COR-L47 (cell line): ENCODE results near the gene ATRX.
"Not testable (repeated sequence)": the region's sequence is repeated elsewhere in the genome, so short reads cannot be mapped to it uniquely, and the experiment has no call there.

Source experiments
- DNase-seq: peaks from one replicate; lab custom pipeline; 2025; lab: John Stamatoyannopoulos, UW

Gene ATRX

DNA sequence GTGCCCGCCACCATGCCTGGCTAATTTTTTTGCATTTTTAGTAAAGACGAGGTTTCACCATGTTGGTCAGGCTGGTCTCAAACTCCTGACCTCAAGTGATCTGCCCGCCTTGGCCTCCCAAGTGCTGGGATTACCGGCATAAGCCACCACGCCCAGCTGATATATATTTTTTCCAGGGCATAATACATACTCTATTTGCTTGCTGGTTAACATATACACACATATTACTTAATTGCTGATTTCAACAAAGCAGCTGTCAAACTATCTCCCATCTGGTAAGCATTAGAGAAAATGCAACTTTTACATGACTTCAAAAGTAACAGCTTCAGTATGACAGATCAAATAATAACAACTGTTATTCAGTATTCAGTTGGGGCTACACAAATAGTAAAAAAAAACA is 164.6 kb downstream of the ATRX start:
- DNase-seq, result not testable (repeated sequence)

DNA sequence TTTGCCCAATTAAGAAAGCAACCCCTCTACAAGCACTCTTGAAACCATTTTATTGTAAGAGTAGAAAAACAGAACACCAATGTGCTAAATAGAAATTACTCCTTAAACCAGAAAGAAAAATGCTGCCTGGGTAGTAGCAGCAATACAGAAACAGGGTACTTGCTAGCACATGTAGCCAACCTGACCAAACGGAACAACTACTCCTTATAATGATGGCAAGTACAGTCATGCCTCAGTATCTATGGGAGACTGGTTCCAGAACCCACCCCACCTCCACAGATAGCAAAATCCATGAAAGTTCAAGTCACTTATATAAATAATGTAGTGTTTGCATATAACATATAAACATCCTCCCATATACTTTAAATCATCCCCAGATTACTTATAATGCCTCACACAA is 168.8 kb downstream of the ATRX start:
- DNase-seq, result no peak

DNA sequence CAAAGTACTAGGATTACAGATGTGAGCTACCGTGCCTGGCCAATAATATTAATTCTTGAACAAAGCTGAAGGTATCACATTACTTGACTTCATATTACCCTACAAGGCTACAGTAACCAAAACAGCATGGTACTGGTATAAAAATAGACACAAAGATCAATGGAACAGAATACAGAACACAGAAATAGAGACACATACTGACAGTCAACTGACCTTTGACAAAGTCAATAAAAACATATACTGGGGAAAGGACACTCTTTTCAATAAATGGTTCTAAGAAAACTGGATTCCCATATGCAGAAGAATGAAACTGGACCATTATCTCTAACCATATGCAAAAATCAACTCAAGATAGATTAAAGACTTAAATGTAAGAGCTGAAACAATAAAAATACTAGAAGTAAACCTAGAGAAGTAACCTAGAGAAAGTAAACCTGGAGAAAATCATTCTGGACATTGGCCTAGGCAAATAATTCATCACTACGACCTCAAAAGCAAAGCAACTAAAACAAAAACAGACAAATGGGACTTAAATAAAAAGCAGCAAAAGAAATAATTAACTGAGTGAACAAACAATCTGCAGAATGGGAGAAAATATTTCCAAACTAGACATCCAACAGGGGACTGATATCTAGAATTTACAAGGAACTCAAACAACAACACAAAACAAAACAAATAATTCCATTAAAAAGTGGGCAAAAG is 182.2 kb downstream of the ATRX start:
- DNase-seq, result no peak

DNA sequence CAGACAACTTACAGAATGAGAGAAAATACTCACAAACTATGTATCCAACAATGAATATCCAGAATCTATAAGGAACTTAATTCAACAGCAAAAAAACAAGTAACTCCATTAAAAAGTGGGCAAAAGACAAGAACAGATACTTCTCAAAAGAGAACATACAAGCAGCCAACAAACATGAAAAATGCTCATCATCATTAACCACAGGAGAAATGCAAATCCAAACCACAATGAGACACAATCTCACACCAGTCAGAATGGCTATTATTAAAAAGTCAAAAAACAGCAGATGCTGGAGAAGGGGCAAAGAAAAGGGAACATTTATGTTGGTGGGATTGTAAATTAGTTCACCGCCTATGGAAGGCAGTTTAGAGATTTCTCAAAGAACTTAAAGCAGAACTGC is 188.5 kb downstream of the ATRX start:
- DNase-seq, result no peak

DNA sequence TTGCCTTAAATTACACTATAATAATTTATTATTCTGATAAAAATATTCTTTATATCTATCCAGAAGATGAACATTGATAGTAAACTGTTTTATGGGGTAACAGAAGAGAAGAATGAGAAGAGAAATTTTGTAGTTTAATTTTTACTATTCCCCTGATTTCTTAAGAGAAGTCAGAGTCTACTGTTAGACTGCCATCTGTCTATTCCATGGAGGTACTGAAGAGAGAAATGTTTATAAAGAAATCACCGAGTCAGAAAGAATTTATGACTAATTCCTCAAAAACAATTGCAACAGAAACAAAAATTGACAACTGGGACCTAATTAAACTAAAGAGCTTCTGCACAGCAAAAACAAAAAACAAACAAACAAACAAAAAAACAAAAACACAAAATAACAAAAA is 188.9 kb downstream of the ATRX start:
- DNase-seq, result no peak

DNA sequence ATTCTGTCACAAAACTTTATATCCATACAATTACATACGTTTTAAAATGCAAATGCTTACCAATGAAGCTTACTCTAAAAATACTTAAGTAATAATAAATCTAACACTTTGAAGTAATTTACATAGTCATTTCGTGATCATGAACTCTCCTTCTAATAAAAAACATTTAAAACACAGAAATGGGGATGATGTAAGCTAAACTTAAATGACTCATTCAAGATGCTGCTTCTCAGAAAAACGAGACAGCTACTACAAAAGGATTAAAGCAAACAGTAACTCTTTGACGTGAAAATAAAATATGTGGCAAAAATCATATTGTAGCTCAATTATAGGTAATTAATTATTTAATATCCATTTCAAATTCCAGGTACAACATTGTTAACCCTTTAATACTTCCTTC is 190.2 kb downstream of the ATRX start:
- no peak for DNase-seq

DNA sequence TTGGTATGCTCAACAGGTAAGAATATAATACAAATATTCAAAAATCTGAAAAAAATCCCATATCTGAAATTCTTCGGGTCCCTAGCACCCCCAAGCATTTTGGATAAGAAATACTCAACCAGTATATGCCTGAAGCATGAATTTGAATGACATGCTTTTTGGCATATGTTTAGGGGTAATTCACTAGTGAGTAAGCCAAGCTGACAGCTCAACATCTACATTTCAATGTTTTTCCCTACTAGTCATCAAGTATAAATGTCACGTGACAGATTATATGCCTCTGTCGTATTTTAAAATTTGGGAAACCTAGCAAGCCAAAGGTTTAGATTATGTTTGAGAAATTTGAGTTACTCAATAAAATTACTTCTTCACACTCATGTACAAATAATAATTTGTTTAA is 213.7 kb downstream of the ATRX start:
- DNase-seq, result no peak

DNA sequence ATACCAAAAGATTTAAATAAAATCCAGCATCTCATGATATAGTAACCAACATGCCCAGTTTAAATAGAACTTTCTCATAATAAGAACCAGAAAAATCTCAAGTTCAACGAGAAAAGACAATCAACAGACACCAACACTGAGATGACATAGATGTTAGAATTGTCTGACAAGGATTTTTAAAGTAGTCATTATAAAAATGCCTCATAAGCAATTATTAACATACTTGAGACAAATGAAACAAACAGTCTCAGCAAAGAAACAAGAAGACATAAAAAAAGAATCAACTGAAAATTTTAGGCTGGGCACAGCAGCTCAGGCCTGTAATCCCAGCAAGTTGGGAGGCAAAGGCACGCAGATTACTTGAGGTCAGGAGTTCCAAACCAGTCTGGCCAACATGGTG is 220.7 kb downstream of the ATRX start:
- DNase-seq, result no peak

DNA sequence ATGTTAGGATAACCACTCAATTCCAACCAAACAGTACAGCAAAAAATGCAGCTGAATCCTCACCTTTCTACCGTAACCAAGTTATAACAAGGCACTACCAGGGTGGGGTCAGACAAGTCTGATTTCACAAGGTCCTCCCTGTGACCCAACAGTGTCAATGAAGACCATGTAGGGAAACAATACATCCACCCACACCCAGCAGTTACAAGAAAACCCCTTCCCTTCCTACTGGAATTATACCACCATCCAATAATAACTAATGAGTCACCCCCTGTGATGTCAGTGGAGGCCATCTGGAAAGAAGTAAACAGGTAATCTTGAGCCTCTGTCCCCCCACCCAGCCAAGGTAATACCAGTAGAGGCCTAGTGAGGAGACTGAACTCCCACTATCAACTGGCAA is 221.2 kb downstream of the ATRX start:
- DNase-seq, result no peak

DNA sequence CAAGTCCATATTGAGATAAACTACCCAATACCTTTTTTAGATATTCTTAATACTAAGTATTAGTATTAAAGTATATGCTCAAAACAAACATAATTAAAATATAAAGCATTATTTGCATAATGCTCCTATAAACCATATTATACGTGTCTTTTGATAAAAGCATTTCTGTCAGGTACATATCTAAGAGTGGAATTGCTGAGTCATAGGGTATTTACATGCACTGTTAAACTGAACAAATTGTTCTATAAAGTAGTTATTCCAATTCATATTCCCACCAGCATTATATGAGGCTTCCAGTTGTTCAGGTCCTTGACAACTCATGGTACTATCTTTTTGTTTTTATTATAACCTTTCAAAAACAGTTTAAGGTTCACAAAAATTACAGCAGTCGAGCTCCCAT is 224.6 kb downstream of the ATRX start:
- DNase-seq, result no peak

DNA sequence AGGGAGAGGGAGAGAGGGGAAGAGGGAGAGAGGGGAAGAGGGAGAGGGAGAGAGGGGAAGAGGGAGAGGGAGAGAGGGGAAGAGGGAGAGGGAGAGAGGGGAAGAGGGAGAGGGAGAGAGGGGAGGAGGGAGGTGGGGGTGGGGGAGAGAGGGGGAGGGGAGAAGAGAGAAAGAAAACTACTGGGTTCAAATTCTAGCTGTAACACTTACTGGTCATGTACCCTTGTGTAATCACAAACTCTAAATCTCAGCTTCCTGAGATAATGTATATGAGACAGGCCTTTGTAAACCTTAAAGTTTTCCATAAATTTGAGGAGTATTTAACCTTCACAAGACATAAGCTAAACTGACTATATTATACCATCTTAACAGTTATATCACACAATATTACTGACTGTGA is 229.7 kb downstream of the ATRX start:
- no peak for DNase-seq

DNA sequence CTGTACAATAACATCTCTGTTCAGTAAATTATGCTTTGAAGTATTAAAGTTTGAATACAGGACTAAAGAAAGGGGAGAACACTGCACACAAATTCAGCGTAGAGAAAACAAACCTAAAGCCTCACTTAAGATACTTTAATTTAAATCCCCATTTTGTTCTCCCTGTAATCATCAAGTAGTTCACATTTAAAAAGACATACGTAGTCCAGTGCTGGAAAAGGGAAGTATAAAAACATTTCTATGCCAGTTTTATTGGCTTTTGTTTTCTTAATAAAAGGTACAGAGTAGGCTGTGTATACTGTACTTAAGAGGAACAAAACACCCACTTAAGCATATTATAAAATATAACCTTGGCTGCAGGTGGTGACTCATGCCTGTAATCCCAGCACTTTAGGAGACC is 237.3 kb downstream of the ATRX start:
- no peak for DNase-seq

DNA sequence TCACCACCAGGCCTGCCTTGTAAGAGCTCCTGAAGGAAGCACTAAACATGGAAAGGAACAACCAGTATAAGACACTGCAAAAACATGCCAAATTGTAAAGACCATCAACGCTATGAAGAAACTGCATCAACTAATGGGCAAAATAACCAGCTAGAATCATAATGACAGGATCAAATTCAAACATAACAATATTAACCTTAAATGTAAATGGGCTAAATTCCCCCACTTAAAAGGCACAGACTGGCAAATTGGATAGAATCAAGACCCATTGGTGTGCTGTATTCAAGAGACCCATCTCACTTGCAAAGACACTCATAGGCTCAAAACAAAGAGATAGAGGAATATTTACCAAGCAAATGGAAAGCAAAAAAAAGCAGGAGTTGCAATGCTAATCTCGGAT is 246.2 kb downstream of the ATRX start:
- not testable (repeated sequence) for DNase-seq

DNA sequence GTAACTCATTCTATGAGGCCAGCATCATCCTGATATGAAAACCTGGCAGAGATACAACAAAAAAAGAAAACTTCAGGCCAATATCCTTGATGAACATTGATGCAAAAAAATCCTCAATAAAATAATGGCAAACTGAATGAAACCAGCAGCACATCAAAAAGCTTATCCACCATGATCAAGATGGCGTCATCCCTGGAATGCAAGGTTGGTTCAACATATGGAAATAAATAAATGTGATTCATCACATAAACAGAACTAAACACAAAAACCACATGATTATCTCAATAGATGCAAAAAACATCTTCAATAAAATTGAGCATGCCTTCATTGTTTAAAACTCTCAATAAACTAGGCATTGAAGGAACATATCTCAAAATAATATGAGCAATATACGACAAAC is 254.8 kb downstream of the ATRX start:
- DNase-seq, result peak; percentile 0

DNA sequence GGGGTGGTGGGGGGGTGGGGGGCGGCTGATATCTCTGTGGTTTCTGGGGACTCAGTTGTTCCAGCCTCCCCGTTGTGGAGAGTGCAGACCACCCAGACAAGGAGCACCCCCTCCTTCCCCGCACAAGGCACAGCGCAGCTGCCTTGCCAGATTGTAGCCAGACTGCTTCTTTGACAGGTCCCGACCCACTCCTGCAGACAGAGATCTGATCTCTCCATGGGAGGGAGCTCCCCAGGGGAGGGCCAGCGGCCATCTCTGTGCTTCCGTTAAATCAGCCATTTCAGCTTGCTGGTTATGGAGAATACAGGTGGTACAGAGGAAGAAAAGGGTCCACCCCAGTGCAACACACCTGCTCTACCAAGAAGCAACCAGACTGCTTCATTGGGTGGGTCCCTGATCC is 258.0 kb downstream of the ATRX start:
- no peak for DNase-seq

DNA sequence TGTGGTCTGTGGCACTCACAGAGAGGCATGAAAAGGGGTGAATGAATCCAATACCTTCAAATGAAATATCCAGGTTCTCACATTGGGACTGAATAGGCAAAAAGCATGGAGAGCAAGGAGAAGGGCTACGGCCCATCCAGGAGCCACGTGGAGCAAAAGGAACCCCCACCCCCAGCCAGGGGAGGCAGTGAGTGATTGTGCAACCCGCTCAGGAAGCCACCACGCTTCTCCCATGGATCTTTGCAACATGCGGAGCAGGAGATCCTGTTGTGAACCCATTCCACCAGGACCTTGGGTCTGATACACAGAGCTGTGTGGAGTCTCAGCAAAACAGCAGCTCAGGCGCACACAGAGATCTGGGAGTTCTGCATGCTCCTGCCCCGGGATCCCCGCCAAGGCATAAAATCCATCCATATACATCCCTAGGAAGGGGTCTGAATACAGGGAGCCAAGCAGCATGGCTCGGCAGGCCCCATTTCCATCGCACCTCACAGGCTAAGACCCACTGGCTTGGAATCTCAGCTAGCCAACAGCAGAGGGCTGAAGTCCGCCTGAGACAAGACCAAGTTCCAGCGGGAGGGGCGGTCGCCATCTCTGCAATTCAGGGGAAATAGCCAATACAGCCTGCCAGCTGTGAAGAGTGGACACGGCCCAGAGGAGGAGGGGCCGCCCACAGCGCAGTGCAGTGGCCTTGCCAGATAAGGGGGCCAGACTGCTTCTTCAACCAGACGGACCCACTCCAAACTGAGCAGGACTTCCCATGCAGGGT is 258.6 kb downstream of the ATRX start:
- no peak for DNase-seq

DNA sequence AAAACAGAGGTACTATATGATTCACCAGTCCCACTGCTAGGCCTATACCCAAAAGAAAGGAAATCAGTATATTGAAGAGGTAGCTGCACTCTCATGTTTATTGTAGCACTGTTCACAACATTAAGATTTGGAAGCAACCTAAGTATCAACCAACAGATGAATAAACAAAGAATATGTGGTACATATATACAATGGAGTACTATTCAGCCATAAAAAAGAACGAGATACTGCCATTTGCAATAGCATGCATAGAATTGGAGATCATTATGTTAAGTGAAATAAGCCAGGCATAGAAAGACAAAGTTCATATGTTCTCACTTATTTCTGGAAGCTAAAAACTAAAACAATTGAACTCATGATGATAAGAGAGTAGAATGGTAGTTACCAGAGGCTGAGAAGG is 266.3 kb downstream of the ATRX start:
- no peak for DNase-seq

DNA sequence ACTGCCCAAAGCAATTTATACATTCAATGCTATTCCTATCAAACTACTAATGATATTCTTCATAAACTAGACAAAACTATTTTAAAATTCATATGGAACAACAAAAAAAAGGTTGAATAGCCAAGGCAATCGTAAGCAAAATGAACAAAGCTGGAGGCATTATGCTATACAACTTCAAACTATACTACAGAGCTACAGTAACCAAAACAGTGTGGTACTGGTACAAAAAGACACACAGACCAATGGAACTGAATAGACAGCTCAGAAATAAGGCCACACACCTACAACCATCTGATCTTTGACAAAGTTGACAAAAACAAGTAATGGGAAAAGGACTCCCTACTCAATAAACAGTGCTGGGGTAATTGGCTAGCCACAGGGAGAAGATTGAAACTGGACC is 271.8 kb downstream of the ATRX start:
- DNase-seq, result no peak

DNA sequence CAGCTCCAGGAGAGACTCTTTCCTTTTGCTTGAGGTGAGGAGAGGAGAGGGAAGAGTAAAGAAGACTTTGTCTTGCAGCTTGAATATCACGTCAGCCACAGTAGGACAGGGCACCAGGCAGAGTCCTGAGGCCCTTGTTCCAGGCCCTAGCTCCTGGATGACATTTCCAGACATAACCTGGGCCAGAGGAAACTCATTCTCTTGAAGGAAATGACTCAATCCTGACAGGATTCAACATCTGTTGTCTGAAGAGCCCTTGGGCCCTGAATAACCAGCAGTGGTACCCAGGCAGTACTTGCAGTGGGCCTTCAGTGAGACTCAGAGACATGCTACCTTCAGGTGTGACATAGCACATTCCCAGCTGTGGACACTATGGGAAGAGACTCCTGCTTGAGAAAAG is 276.0 kb downstream of the ATRX start:
- DNase-seq, result no peak

DNA sequence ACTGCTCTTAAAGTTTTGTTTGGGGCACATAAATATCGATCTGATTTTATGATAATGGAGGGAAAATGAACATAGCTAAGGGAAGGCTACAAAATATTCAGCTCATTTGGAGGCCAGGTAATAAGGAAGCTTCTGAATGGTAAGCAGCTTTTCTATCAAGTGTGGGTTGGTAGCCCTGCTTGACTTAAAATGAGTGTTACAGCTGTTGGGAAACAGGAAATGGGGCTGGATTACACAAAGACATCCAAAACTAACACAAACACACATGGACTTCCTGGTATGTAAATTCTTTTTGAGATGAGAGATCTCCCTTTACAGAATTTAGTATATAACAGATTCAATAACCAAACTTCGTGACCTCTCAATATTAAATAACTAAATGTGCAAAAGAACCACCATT is 280.8 kb downstream of the ATRX start:
- no peak for DNase-seq

DNA sequence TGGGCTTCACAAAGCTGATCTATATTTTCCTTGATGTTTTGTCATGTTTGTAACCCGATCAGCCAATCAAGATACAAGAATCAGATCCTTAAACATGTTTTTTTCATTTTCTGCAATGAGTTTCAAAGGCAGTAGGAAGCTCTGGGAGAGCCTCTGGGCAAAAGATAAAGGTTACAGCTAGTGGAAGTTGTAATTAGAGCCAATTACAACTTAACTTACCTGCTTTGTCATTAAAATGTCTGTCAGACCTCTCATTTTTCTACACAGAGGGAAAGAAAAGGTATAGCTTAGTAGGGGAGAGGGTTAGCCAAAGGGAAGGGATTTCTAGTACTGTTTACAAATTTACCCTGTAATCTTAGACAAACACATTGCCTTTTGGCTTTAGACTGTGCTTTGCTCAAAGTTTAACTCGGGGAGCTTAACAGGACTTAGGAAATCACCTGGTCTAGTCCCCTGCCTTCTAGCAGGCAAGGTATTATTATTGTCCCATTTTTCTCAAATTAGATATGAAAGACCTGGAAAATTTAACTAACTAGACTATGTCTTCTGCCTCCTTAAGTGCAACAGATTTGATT is 283.0 kb downstream of the ATRX start:
- DNase-seq, result no peak

DNA sequence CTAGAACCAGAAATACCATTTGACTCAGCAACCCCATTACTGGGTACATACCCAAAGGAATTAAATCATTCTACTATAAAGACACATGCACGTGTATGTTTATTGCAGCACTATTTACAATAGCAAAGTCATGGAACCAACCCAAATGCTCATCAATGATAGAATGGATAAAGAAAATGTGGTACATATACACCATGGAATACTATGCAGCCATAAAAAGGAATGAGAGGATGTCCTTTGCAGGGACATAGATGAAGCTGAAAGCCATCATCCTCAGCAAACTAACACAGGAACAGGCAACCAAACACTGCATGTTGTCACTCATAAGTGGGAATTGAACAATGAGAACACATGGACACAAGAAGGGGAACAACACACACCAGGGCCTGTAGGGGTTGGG is 285.9 kb downstream of the ATRX start:
- not testable (repeated sequence) for DNase-seq
